Inflammatory macrophage treated with lipopolysaccharide for 1 hour (primary cell): Measurements from ENCODE around the gene KDSR.

Source experiments
- DNase-seq, 2 donors: peaks; one replicate each; pipeline ENCODE4 v3.0.0-alpha.2; 2020 to 2022

KDSR gene

GRCh38 chr18:63282793-63283192 lies 84.2 kb downstream of the KDSR start:
- DNase-seq: no peak
